Lung (tissue), 12 donors: ENCODE data around the gene THAP4. TPM values are rescaled to one million over a fixed set of nuclear protein-coding genes. Genes with fewer than 3 reads are reported as not detected.
"Not testable (repeated sequence)": the region's sequence is repeated elsewhere in the genome, so short reads cannot be mapped to it uniquely, and the experiment has no call there.

Source experiments
- ATAC-seq: fragments of 200-7000 bp; cut with Tn5 transposase; one replicate; pipeline ENCODE4 v1.9.1; 2020; ENCODE audit warnings: moderate number of reproducible peaks; ENCODE audit not compliant: insufficient read depth, low FRiP score
- DNase-seq, 3 donors: peaks; one replicate each; pipeline ENCODE4 v3.0.0-alpha.2; 2013 to 2017
- H3K27ac ChIP-seq, 2 donors: one replicate each; pipeline ENCODE4 v1.5.1; 2013; ENCODE audit warnings: mild to moderate bottlenecking in 2 of 2, moderate library complexity in 2 of 2, control low read depth in 1 of 2, inconsistent platforms in 1 of 2, low read depth in 1 of 2, low read length in 1 of 2
- H3K27me3 ChIP-seq, 3 donors: one replicate each; pipeline ENCODE4 v1.5.1; 2013; ENCODE audit warnings: low read length in 2 of 3; ENCODE audit not compliant: control insufficient read depth in 3 of 3, insufficient read depth in 3 of 3
- H3K36me3 ChIP-seq, 4 donors: one replicate each; pipeline ENCODE4 v1.5.1; 2013; ENCODE audit warnings: low read length in 4 of 4, mild to moderate bottlenecking in 1 of 4, moderate library complexity in 1 of 4; ENCODE audit not compliant: control insufficient read depth in 4 of 4, insufficient read depth in 4 of 4
- H3K4me1 ChIP-seq, 5 donors: one replicate each; pipeline ENCODE4 v1.5.1; 2013; ENCODE audit warnings: low read length in 5 of 5, mild to moderate bottlenecking in 2 of 5, moderate library complexity in 1 of 5; ENCODE audit not compliant: control insufficient read depth in 5 of 5, insufficient read depth in 5 of 5
- H3K4me3 ChIP-seq: one replicate; pipeline ENCODE4 v1.5.1; 2013; ENCODE audit warnings: mild to moderate bottlenecking, control low read depth, moderate library complexity
- H3K9ac ChIP-seq, 2 donors: one replicate each; pipeline ENCODE4 v1.5.1; 2013; ENCODE audit warnings: low read length in 2 of 2, control low read depth in 1 of 2; ENCODE audit not compliant: insufficient read depth in 1 of 2
- H3K9me3 ChIP-seq, 4 donors: one replicate each; pipeline ENCODE4 v1.5.1; 2013; ENCODE audit warnings: low read length in 3 of 4, mild to moderate bottlenecking in 1 of 4, moderate library complexity in 1 of 4; ENCODE audit not compliant: control insufficient read depth in 4 of 4, insufficient read depth in 3 of 4
- WGBS, 2 donors: extraction: QIAGEN DNeasy Blood & Tissue Kit; methylation state at CpG; one replicate each; pipeline ENCODE4 v1.1.7; 2013; 5-methylcytosine and 5-hydroxymethylcytosine counted together
- polyA plus RNA-seq, 2 donors: library from polyadenylated mRNA; stranded (reverse); fragments of 200-250 nt; gene quantifications; one replicate each; pipeline ENCODE4 v1.2.1, GENCODE V29; 2013
- total RNA-seq, 2 donors: library from RNA; depleted of rRNA in 1 of 2; stranded (reverse); fragments of >200 nt in 1 of 2; gene quantifications; one replicate each; pipeline ENCODE4 v1.2.1, GENCODE V29; 2014 to 2021
- TF ChIP-seq, protein P1 (sequence below): IDR thresholded peaks from 2 replicates; pipeline ENCODE4 v1.5.1; 2012; ENCODE audit warnings: mild to moderate bottlenecking; ENCODE audit errors: control extremely low read depth, extremely low read depth
- donor health status: control.
- donor health status: control.
- donor health status: Bipolar disorder and iron deficiency.
- donor health status: healthy.
- donor health status: DM: yes; HTN: yes; CAD: no.

The THAP4 gene
- total and polyA plus RNA-seq, 4 donors, result 40.0 to 53.7 (median 45.0) TPM

- DNase-seq, result no peak
- no peak overlapping the region for H3K4me3 ChIP-seq
- no peaks in the 10 kb centered on the region for H3K27me3 ChIP-seq
- H3K4me1 ChIP-seq, result peaks cover 0 to 1% (median 0%) of the 10 kb centered on the region in 5 donors
- no peaks in the 10 kb centered on the region for H3K9me3 ChIP-seq
- WGBS, 2 donors, result 91 to 94% methylated on average over 23 of the region's 23 CpGs
- H3K9ac ChIP-seq, result no peak overlapping the region
- H3K27ac ChIP-seq, result no peak overlapping the region
- TF ChIP-seq, protein P1, sequence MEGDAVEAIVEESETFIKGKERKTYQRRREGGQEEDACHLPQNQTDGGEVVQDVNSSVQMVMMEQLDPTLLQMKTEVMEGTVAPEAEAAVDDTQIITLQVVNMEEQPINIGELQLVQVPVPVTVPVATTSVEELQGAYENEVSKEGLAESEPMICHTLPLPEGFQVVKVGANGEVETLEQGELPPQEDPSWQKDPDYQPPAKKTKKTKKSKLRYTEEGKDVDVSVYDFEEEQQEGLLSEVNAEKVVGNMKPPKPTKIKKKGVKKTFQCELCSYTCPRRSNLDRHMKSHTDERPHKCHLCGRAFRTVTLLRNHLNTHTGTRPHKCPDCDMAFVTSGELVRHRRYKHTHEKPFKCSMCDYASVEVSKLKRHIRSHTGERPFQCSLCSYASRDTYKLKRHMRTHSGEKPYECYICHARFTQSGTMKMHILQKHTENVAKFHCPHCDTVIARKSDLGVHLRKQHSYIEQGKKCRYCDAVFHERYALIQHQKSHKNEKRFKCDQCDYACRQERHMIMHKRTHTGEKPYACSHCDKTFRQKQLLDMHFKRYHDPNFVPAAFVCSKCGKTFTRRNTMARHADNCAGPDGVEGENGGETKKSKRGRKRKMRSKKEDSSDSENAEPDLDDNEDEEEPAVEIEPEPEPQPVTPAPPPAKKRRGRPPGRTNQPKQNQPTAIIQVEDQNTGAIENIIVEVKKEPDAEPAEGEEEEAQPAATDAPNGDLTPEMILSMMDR, result no peak
- no peak for ATAC-seq
- H3K36me3 ChIP-seq, result peaks cover 0 to 18% (median 7%) of the 10 kb centered on the region in 4 donors
Observed at GRCh38 chr2:241569831-241570281, 67.1 kb downstream of the THAP4 start.

GRCh38 chr2:241568726-241569125, 68.2 kb downstream of the THAP4 start:
- no peak for ATAC-seq
- Histone ChIP-seq H3K27me3 (no peaks in the 10 kb centered on the region), H3K27ac (no peak overlapping the region), H3K9ac (no peak overlapping the region), H3K9me3 (no peaks in the 10 kb centered on the region), H3K4me1 (peaks cover 0 to 7% (median 0%) of the 10 kb centered on the region in 5 donors), H3K4me3 (no peak overlapping the region), H3K36me3 (peaks cover 0 to 17% (median 6%) of the 10 kb centered on the region in 4 donors)
- TF ChIP-seq, protein P1, result no peak
- DNase-seq, result no peak
- WGBS, 2 donors, result 94 to 95% methylated on average over 4 of the region's 4 CpGs

DNA sequence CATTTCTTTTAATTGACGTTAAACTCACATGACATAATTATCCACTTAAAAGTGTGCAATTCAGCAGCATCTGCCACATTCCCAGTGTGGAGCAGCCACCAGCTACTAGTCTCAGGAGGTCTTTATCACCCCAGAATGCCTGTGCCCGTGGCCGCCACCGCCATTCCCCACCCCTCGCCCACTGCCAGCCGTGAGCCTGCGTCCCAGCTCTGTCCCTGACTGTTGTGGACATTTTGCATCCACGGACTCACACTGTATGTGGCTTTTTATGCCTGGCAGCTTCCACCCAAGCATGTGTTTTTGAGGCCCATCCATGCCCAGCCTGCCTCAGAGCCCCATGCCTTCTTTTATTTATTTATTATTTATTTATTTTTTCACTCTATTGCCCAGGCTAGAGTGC, 69.2 kb downstream of the THAP4 start:
- no peak for DNase-seq
- TF ChIP-seq, protein P1, result no peak
- peaks cover 0 to 13% (median 0%) of the 10 kb centered on the region in 5 donors for H3K4me1 ChIP-seq
- no peak overlapping the region for H3K4me3 ChIP-seq
- no peaks in the 10 kb centered on the region for H3K9me3 ChIP-seq
- no peak overlapping the region for H3K27ac ChIP-seq
- H3K9ac ChIP-seq, result no peak overlapping the region
- H3K27me3 ChIP-seq, result no peaks in the 10 kb centered on the region
- peaks cover 0 to 15% (median 3%) of the 10 kb centered on the region in 4 donors for H3K36me3 ChIP-seq
- ATAC-seq, result no peak
- 95 to 98% methylated on average over 8 of the region's 8 CpGs for WGBS, 2 donors

DNA sequence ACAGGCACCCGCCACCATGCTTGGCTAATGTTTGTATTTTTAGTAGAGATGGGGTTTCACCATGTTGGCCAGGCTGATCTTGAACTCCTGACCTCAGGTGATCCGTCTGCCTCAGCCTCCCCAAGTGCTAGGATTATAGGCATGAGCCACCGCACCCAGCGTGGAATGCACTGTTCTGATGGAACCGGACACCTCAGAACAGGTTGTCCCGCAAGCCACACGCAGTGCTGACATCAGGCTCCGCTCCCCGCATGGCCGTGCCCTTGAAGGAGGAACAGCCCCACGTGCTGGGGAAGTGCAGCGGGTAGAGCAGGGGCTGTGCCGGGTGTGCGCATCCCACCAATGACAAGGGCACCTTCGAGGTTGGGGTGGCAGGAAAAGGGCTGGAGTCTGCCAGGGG, 69.7 kb downstream of the THAP4 start:
- not testable (repeated sequence) for H3K27ac ChIP-seq, H3K27me3 ChIP-seq, H3K9ac ChIP-seq, ATAC-seq, H3K9me3 ChIP-seq, H3K4me3 ChIP-seq, DNase-seq
- H3K4me1 ChIP-seq, result peaks cover 0 to 14% (median 0%) of the 10 kb centered on the region in 5 donors
- peaks cover 0 to 14% (median 5%) of the 10 kb centered on the region in 4 donors for H3K36me3 ChIP-seq
- 92% methylated on average over 13 to 15 of the region's 15 CpGs for WGBS, 2 donors
